Stomach (tissue), 4 donors: ENCODE results near the gene CLDN12.

Experiments
- CTCF ChIP-seq, 7 experiments: fragments of 450-650 bp in 4 of 7; fragments of 200-600 bp in 3 of 7; sonication (generic) in 3 of 7; IDR thresholded peaks; one replicate each; pipeline ENCODE4 v1.5.1; 2016 to 2019; ENCODE audit warnings: antibody characterized with exemption in 7 of 7, control low read depth in 2 of 7, mild to moderate bottlenecking in 1 of 7
- POLR2A ChIP-seq, 4 donors: fragments of 450-650 bp; IDR thresholded peaks; one replicate each; pipeline ENCODE4 v1.6.1; 2016; ENCODE audit warnings: antibody characterized with exemption in 4 of 4, control low read depth in 2 of 4, mild to moderate bottlenecking in 1 of 4, moderate library complexity in 1 of 4

- TF ChIP-seq CTCF (IDR thresholded peaks at IDR 0.05) (no peak), POLR2A (IDR thresholded peaks at IDR 0.05) (no peak)
Observed at GRCh38 chr7:90453259-90453891, 50.1 kb downstream of the CLDN12 start.
